Stimulated activated CD4-positive, alpha-beta T cell treated with anti-CD3 and anti-CD28 coated beads, Interleukin-2, amount 100 ng/mL, for 4 hours (primary cell): Measurements from ENCODE around the gene IL27RA.
A peak's percentile ranks its signal among the peaks of the same experiment; 100 is the strongest.

Experiments used
- DNase-seq: peaks from one replicate; pipeline ENCODE4 v3.0.0-alpha.2; 2020; ENCODE audit warnings: low read depth

Gene IL27RA

GRCh38 chr19:14089412-14089661 is 57.8 kb downstream of the IL27RA start:
- DNase-seq, result no peak

DNA sequence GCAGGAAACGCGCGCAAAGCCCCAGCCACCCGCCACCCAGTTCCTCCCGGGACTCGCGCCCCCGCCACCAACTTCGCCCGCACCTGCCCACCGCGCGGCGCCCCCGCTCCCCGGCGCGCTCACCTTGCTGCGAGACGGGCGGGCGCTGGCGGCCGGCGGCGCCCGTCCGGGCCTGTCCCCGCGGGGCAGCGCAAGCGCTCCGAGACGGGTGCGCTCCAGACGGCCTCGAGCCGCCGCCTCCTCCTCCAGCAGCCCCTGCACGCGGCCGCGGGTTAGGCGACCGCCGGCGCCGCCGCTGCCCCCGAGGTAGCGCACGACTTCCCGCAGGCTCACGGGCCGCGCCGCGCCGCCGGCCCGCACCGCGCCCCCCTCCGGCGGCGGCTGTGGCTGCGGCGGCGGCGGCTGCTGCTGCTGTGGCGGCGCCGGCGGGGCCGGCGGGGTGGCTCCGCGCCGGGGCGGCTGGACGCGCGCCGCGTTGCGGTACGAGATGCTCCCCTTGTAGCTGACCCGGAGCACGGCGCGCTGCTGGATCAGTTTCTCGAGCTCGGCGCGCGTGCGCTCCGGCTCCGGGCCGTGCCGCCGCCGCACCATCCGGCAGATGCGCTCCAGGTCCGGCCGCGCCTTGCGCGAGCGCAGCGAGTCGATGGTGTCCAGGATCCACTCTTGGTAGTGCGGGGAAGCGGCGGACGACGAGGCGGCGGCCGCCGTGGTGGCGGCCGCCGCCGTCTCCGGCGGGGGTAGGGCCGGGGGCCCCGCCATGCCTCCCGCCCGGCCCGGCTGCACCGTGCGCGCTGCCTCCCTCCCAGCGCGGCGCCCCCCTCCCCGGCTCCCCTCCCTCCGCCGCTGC is 58.3 kb downstream of the IL27RA start:
- no peak for DNase-seq

DNA sequence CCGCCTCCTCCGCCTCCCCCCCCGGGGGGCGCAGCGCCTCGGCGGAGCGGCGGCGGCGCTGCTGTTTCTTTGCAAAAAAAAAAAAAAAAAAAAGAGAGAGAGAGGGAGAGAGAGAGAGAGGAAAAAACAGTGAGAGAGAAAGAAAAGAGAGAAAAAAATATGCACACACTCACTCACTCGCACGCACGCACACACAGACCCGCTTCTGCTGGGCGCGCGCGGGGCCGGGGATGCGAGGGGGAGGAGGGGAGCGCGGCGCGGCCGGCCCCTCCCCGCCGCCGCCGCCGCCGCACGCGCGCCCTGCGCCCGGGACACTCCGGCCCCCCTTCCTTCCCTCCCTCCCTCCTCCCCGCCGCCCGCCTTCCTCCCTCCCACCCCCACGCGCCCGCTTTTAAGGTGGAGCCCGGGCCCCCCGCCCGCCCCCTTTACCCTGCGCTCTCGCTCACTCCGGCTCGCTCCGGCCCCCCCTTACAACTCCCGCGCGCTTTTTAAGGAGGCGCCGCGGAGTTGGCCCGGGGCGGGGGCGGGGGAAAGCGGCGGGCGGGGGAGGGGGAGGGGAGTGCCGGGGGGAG is 59.0 kb downstream of the IL27RA start, which contains the start of gene SAMD1:
Gene SAMD1 (minus strand): TSS at position 243 of the 572 bp plus-strand sequence.
- DNase-seq, result peak; percentile 86

GRCh38 chr19:14091081-14091812 is 59.7 kb downstream of the IL27RA start:
- DNase-seq, result no peak

DNA sequence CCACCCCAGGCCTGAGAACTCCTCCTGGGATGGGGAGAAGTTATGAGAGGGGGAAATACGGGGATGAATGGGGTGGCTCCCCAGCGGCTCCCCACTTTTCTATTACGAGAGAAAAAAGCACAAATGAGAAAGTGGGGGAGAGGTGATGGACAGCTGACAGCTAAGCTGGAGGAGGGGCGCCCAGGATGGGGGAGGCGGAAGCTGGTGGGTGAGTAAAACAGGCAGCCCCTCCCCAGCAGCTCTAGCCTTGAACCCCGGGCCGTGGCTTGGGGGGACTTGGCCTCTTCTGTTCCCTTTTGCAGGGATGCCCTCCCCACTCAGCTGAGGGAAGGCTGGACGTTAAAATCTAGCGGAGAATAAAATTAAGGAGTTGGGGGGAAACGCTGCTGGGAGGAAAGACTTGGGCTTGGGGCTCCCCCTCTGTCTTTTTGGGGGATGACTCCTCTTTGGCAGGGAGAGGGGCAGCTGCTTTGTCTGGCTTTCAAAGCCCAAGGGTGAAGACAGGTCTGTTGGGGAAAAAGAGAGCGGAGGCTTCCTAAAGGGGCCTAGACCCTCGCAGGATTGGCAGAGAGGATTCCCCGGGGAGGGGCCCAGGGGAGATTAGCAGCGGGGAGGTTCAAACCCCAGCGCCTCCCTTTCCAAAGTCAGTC is 60.4 kb downstream of the IL27RA start:
- no peak for DNase-seq

GRCh38 chr19:14093117-14093823 is 61.7 kb downstream of the IL27RA start:
- no peak for DNase-seq

DNA sequence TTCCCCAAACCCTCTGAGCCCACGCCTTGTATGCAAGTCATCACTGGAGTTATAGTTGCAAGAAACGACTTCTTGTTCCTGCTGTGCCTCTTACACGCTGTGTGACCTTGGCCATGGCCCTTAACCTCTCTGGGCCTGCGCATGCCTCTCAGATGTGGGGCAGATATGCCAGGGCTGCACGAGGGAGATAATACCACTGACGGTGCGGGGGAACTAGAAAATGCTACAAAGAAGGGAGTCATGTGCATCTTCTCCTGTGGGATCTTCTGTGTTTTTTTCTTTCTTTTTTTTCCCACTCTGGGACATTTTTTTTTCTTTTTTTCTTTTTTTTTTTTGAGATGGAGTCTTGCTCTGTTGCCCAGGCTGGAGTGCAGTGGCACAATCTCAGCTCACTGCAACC is 63.3 kb downstream of the IL27RA start:
- no peak for DNase-seq

DNA sequence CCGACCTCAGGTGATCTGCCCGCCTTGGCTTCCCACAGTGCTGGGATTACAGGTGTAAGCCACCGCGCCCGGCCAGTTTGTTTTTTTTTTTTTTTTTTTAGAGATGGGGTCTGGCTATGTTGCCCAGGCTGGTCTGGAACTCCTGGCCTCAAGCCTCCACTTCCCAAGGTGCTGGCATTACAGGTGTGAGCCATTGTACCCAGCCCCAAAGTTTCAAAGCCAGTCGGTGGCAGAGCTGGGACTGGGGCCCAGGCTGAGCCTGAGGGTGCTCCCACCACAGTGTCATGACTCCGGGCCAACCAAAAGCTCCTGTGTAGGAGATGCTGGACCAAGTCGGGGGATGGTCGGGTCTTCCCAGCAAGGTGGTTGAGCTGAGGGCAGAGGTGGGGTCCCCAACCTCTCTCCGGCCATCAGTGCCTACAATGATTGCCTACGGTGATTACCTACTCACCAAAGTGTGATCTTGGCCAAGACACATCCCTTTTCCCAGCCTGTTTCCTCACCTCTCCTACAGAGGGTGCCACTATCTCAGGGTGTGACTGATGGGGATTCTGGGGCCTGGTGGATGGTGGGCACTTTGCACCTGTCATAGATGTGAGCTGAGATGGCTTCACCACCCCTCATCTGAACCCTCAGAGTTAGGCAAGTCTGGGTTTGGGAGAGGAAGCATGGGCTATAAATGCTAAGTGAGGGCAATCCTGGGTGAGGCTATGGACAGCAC is 64.9 kb downstream of the IL27RA start:
- no peak for DNase-seq

GRCh38 chr19:14097532-14098151 is 66.1 kb downstream of the IL27RA start:
- DNase-seq, result no peak

DNA sequence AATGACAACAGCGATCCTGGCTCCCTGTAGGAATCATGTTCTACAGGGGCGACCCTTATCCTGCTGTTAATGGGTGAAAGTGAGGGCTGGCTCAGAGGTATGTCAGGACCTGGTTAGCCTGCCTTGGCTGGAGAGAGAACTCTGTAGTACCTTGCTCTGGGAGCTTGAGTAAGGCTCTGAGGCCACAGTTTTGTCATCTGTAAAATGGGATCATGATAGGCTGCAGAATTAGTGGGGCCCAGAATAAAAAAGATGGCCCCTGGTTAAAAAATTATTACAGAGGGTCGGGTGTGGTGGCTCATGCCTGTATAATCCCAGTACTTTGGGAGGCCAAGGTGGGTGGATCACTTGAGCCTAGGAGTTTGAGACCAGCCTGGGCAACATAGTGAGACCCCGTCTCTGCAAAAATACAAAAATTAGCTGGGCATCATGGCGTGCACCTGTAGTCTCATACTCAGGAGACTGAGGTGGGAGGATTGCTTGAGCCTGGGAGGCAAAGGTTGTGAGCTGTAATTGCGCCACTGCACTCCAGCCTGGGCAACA is 69.5 kb downstream of the IL27RA start:
- DNase-seq, result no peak

GRCh38 chr19:14102102-14102696 is 70.6 kb downstream of the IL27RA start:
- no peak for DNase-seq

- no peak for DNase-seq
These were observed 71.2 kb downstream of the IL27RA start for GRCh38 chr19:14102756-14103155.
